ENCODE data around the gene POLN.

Gene POLN

DNA sequence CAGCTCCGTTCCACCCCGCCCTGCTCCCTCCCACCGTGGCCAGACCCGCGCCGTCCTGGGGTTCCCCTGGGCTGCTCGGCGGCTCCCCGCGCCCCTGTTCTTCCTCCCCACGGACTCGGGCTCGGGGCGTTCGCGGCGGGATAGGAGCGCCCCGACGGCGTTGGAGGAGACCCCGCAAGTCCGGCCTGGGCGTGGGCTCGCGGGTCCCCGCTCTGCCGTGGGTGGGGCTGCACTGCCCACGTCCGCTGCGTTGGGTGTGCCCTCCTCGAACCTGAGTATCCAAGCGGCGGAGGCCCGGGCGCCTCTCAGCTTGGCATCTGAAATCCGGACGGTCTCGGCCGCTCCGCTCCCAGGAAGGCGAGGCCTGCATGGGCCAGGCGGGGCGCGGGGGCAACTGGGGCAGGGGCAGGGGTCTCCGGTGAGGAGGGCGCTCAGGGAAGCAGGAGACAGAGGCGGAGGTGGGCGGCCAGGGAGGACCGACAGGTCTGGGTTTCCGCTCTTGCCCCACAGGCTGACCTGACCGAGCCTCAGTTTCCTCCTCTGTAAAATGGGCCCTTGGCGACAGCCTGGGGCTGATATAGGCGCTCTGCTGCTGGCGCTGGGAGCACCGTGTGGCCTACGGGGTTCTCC, 194.8 kb downstream of the POLN start:
- Histone ChIP-seq H3K4me3 (ENCODE audit: low read depth, low read length) (no peak overlapping the region), H3K36me3 (peaks cover 7% of the 10 kb centered on the region), H3K27ac (no peak overlapping the region), H3K9me3 (ENCODE audit: severe bottlenecking) (no peaks in the 10 kb centered on the region), H3K27me3 (ENCODE audit: insufficient read depth, low read depth, severe bottlenecking) (no peaks in the 10 kb centered on the region)
- DNase-seq = no peak
- TF ChIP-seq, protein P1, sequence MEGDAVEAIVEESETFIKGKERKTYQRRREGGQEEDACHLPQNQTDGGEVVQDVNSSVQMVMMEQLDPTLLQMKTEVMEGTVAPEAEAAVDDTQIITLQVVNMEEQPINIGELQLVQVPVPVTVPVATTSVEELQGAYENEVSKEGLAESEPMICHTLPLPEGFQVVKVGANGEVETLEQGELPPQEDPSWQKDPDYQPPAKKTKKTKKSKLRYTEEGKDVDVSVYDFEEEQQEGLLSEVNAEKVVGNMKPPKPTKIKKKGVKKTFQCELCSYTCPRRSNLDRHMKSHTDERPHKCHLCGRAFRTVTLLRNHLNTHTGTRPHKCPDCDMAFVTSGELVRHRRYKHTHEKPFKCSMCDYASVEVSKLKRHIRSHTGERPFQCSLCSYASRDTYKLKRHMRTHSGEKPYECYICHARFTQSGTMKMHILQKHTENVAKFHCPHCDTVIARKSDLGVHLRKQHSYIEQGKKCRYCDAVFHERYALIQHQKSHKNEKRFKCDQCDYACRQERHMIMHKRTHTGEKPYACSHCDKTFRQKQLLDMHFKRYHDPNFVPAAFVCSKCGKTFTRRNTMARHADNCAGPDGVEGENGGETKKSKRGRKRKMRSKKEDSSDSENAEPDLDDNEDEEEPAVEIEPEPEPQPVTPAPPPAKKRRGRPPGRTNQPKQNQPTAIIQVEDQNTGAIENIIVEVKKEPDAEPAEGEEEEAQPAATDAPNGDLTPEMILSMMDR (IDR thresholded peaks at IDR 0.05; ENCODE audit: low read depth, low read length) = no peak

DNA sequence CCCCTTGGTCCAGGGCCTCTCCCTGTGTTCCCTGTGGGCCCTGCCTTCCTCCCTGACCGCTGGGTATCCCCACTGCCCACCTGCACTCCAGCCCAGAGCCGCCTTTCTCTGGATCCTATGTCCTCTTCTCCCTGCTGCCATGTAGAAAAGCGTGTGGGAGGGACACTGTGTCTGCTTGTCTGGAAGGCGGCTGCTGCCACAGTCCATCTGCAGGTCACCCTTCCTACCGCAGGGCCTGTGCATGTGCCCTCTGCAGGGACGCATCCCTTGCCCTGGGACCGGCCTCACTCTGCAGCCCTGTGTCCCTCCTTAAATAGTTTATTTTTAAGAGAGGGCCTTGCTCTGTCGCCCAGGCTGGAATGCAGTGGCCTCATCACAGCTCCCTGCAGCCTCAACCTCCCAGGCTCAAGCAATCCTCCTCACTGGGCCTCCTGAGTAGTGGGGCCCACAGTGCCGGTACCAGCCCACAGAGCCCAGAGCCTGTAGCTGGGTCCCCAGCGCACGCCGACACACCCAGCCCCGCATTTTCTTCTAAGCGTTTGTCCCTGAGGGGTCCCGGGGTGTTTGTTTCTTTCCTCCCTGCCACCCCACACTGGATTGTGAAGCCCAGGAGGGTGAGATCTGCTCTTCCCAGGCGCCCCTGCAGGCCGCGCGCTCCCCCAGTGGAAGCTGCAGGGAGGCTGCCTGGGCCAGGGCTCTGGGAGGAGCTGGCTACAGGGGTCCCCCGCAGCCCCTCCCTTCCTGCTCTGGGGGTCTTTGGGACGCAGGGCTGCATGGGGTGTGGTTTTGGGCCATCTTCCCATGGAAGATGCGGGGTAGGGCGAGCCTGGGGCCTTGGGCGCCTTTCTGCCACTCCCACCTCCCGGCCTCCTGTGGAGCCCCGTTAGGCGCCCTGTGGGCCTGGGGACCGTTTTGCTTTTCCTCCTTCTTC, 195.6 kb downstream of the POLN start:
- peaks cover 7% of the 10 kb centered on the region for H3K36me3 ChIP-seq
- TF ChIP-seq, protein P1 (IDR thresholded peaks at IDR 0.05; ENCODE audit: low read depth, low read length) = no peak
- H3K27ac ChIP-seq = no peak overlapping the region
- H3K9me3 ChIP-seq (ENCODE audit: severe bottlenecking) = no peaks in the 10 kb centered on the region
- peaks cover 3% of the 10 kb centered on the region for H3K27me3 ChIP-seq (ENCODE audit: insufficient read depth, low read depth, severe bottlenecking)
- DNase-seq = no peak
- H3K4me3 ChIP-seq (ENCODE audit: low read depth, low read length) = no peak overlapping the region

DNA sequence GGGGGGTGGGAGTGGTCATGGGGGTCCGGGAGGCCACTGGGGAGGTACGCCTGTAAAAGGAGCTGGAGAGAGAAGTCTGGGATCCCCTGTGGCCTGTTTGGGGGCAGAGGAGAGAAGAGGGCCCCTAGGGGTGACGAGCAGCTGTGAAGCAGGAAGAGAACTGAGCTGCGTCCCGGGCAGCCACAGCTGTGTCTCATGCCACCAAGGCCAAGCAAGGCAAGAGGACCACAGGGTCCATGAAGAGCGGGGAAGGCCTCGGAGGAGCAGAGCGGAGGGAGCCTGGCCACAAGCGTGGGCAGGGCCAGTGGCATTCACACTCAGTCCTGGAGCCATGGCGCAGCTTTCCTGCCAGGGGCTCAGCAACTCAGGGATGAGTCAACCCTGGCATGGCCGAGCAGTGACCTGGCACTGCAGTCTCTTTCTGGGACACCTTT, 196.4 kb downstream of the POLN start:
- TF ChIP-seq, protein P1 (IDR thresholded peaks at IDR 0.05; ENCODE audit: low read depth, low read length) = no peak
- peaks cover 4% of the 10 kb centered on the region for H3K27me3 ChIP-seq (ENCODE audit: insufficient read depth, low read depth, severe bottlenecking)
- no peak overlapping the region for H3K27ac ChIP-seq
- no peaks in the 10 kb centered on the region for H3K9me3 ChIP-seq (ENCODE audit: severe bottlenecking)
- H3K36me3 ChIP-seq = peaks cover 7% of the 10 kb centered on the region
- H3K4me3 ChIP-seq (ENCODE audit: low read depth, low read length) = no peak overlapping the region
- no peak for DNase-seq

DNA sequence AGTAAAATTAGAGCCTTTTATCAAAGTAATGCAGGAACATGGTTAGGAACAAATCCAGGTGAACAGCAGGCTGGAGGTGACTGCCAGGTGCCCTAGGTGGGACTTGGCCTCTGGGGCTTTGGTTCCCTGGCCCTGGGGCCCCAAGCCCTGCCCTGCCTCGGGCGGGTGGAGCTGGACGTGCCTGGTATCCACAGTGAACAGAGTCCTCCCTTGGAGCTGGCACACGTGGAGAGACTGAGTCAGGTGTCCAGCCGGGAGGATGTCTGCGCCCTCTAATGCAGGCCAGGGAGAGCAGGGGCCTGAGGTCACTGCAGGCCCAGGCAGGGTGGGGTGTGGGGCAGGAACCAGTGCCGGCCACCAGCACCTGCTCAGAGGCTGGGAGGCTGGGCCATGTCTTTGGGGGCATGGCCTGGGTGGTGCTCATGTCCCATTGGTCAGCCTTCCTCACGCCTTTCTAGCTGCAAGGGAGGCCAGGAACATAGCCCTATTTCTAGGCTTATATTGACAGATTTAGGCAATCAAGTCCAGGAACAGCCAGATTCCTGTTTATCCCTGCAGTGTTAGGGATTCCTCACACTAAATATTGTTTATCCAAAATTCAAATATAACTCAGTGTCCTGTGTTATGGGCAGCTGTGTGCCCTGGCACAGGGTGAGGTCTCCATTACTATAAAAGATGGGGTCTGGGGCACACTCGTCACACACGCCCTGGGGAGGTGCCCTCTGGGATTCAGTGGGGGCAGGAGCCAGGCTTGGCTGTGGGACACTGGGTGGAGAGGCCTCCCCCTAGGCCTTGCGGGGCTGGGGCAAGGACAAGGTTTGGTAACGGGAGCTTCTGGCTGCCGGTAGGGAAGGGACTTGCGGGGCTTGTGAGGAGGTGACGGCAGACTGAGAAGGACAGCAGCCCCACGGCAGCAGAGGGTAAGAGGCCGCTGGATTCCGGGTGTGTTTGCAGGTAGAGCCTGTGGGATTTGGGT, 197.1 kb downstream of the POLN start:
- Histone ChIP-seq H3K36me3 (peaks cover 7% of the 10 kb centered on the region), H3K27me3 (ENCODE audit: insufficient read depth, low read depth, severe bottlenecking) (peaks cover 4% of the 10 kb centered on the region), H3K27ac (no peak overlapping the region)

DNA sequence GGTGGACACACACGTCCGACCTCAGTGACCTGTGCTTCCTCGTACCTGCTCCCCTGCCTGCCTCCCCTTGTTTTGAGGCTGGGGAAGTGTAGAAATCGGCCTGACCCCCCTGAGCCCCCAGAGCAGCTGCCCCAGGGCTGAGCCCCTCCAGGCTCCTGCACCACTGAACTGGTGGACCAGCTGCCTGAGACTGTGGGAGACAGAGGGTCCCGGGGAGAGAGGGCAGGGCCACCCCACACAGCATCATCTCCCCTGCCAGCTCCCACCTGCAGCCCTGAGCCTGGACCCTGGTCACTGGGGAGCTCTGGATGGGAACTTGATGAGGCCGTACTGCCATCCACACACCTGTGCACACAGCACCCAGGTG, 197.8 kb downstream of the POLN start:
- Histone ChIP-seq H3K27me3 (ENCODE audit: insufficient read depth, low read depth, severe bottlenecking) (peaks cover 4% of the 10 kb centered on the region), H3K4me3 (ENCODE audit: low read depth, low read length) (no peak overlapping the region), H3K27ac (no peak overlapping the region), H3K36me3 (peaks cover 7% of the 10 kb centered on the region), H3K9me3 (ENCODE audit: severe bottlenecking) (no peaks in the 10 kb centered on the region)
- TF ChIP-seq, protein P1 (IDR thresholded peaks at IDR 0.05; ENCODE audit: low read depth, low read length) = no peak
- DNase-seq = no peak

More for the DNA sequence above, 197.1 kb downstream of the POLN start:
- no peak for DNase-seq
- TF ChIP-seq, protein P1 (IDR thresholded peaks at IDR 0.05; ENCODE audit: low read depth, low read length) = no peak
- Histone ChIP-seq H3K9me3 (ENCODE audit: severe bottlenecking) (no peaks in the 10 kb centered on the region), H3K4me3 (ENCODE audit: low read depth, low read length) (no peak overlapping the region)
